Transverse colon (tissue), 3 donors: ENCODE measurements around the gene MRFAP1L1.

ENCODE experiments used
- CTCF ChIP-seq, 5 experiments: fragments of 200-600 bp in 3 of 5; fragments of 450-650 bp in 2 of 5; sonication (generic) in 3 of 5; IDR thresholded peaks; 1 replicate in 2 of 5; 2 replicates in 3 of 5; pipeline ENCODE4 v1.5.1; 2016 to 2017; ENCODE audit warnings: antibody characterized with exemption in 5 of 5, inconsistent platforms in 3 of 5, mild to moderate bottlenecking in 2 of 5, moderate library complexity in 1 of 5
- POLR2A ChIP-seq: fragments of 450-650 bp; IDR thresholded peaks from one replicate; pipeline ENCODE4 v1.6.1; 2016; ENCODE audit warnings: antibody characterized with exemption, mild to moderate bottlenecking, moderate library complexity

- TF ChIP-seq CTCF (IDR thresholded peaks at IDR 0.05) (no peak), POLR2A (no peak)
Observed at GRCh38 chr4:6730603-6731317, 21.1 kb upstream of the MRFAP1L1 start.
